GM18858 (cell line): ENCODE data around the gene DSTN.

ENCODE experiments used
- ATAC-seq: cut with Tn5 transposase; IDR thresholded peaks from one replicate; pipeline ENCODE4 v1.9.1; 2021; ENCODE audit not compliant: unreplicated experiment

The DSTN gene

DNA sequence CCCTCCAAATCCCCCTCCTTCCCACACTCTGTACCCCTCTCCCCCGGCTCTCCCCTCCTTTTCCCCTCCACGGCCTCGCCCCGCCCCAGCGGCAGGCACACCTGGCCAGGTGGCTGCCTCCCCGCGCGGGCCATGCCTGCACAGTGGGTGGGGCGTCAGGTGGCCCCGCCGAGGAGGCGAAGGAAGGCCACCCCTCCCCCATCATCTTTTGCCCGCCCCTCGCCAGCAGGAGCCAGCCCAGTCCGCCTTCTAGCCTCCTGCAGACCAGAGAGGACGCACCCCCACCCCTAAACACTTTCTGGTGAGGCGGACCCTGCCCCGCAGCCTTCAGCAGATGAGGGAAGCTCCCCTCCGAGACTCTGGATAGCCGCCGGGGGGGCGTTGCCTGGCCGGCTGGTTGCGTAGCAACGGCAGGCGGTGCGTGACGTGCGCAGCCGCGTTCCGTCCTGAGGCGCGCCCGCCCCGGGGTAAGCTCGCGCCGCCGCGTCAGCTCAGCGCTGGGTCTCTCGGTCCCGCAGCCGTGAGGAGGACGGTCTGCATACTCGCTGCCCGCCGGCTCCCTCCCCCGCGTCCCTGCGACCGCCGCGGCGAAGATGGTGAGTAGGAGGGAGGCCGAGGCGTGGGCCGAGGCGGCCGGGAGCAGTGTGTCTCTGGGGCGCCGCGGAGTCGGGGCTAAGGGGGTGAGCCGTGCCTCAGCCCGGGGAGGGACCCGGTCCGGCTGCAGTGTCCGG is at the start of gene DSTN:
DSTN (plus strand) TSS at position 460 of the 731 bp plus-strand sequence; CDS start at position 594, 134 bp downstream.
- peak; percentile 84 for ATAC-seq

DNA sequence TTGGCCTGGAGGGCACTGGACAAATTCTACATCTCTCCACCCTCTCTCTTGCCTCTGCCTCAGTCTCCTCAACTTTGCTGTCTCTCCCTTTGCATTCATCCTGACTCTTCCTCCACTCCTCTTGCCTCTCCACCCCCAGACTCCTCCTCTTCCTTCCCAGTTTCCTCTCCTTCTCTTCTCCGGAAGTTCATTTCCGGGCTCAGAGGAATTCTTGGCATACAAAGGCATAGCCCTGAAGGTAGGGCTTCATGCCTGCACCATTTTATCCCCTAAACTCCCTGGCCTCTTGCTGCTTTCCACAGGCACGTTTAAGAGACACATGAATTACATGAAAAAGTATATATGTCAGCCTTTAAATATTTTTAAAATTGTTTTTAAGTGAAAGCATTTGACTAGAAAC is 49.3 kb upstream of the DSTN start:
- ATAC-seq = no peak

GRCh38 chr20:17522528-17522927 is 47.3 kb upstream of the DSTN start:
- no peak for ATAC-seq

GRCh38 chr20:17523326-17523725 is 46.5 kb upstream of the DSTN start:
- ATAC-seq = no peak

DNA sequence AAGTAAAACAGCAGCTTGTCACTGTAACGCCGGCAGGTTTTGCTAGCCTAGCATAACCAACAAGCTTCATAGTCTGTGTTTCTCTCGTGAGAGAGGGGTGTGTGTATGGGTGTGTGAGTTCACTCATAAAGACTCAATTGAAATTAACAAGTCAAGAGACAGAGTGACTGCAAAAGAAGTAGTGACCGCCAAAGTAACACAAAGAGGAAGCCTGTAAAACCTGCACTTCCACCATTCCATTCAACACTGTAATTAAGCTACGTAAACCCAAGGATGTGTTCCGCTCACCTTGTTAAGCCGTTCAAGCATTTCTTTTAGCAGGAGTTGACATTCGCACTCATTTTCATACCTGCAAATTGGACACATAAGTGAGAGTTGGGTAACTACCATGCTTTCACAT is 45.3 kb upstream of the DSTN start:
- no peak for ATAC-seq

DNA sequence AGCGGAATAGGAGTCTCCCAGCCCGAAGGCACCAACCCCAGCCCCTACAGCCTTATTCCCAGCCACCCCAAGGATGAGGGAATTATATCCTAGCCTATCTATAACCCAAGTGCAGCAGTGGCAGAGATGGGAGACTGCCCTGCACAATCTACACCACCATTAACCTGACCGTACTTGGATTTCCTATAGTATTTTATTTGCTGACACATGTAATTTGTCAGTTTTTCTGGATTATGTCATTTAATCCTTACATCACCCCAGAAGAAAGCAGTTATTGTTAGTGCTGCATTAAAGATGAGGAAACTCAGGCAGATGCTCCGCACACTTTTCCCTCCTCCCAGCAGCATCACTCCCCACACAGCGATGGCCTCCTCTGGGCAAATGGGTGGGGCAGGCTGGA is 44.7 kb upstream of the DSTN start:
- no peak for ATAC-seq

DNA sequence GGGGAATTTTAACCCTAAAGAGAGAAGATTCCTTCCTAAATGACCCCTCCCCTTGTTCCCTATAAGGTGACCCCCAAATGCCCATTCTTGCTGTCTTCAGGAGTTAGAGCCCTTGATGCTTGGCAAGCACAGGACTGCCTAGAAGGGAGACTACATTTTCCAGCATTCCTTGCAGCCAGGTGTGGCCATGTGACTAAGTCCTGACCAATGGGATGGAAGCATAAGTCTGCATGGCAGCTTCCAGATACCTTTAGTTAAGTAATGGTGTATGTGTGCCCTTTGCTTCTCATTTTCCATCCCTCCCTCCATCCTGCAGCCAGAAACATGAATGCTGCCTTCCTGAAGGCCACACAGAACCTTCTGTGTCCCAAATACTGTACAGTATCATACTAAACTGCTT is 44.2 kb upstream of the DSTN start:
- ATAC-seq = no peak

DNA sequence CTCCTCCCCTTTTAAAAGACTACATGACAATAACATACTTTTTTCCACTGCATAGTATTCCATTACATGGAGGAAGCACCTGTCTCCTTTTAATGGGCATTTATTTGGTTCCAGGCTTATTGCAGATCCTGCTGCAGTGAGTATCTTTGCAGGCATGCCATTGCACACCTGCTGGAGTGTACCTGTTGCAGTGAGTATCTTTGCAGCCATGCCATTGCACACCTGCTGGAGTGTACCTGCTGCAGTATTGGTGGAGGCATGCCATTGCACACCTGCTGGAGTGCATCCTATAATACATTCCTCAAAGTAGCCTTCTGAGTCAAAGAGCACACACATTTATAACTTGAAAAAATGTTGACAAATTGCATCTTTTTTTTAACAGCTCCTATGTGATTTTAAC is 40.3 kb upstream of the DSTN start:
- ATAC-seq = no peak

DNA sequence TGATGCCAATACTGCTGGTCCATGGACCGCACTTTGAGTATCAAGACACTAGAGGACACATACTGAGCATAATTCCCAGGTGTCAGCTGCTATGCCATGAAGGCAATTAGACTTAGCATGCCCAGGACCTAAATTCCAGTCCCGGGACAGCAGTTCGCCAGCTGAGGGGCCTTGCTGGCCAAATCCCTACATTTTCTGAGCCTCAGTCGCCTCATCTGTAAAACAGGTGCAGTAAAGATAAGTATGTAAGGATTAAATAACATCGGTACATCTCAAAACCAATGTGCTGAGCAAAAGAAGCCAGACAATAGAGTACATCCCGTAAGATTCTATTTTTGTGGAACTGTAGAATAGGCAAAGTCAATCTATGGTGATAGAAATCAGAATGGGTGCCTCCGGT is 39.7 kb upstream of the DSTN start:
- ATAC-seq = no peak

DNA sequence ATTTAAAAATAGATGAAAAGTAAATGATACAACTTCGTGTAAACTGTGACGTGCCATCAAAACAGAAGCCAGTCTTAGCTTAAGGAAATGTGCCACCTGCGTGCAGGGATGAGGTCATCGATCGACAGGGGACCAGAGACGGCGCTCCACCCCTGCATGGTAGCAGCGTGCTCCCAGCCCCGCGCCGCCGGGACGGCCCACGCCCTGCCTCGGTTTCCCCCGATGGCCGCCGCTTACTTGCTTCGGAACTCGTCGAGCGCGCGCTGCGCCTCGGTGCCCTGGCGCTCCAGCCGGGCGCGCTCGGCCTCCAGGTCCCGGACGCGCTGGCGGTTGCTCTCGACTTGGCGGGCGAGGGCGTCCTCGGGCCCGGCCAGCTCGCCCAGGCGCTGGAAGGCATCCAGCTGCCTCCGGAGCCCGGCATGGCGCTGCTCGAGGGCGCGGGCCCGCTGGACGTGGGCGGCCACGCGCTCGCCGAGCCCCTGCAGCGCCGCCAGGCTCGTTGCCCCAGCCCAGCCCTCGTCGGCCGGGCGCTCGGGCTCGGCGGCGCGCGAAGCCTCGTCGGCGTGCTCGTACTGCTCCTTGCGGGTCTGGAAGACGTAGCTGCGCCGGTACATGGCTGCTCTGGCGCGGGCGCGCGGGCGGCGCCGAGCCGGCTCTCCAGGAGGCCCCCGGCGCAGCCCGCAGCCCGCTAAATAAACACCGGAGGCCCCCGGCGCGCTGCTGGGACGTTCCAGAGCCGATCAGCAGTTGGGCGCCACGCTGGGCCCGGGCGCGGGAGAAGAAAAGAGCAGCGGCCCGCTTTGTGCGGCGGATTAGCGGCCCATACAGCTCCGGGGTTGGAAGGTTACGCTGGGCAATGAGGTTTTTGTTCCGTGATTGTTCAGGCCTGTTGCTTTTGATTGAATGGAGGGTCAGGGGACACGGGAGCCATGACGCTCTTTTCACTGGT is 38.9 kb upstream of the DSTN start, which contains the start of gene BFSP1:
BFSP1 (minus strand) TSS at position 664 of the 949 bp plus-strand sequence; CDS start at position 614, 50 bp downstream.
- peak; percentile 49 for ATAC-seq

GRCh38 chr20:17531665-17532025 is 38.2 kb upstream of the DSTN start:
- no peak for ATAC-seq

GRCh38 chr20:17533396-17533795 is 36.5 kb upstream of the DSTN start:
- ATAC-seq = no peak

- no peak for ATAC-seq
Observed at GRCh38 chr20:17534077-17534476, 35.8 kb upstream of the DSTN start.

GRCh38 chr20:17536944-17537444 is 32.9 kb upstream of the DSTN start:
- no peak for ATAC-seq

- ATAC-seq = no peak
Observed at GRCh38 chr20:17537959-17538358, 31.9 kb upstream of the DSTN start.

GRCh38 chr20:17538517-17539170 is 31.2 kb upstream of the DSTN start:
- peak; percentile 89 for ATAC-seq

DNA sequence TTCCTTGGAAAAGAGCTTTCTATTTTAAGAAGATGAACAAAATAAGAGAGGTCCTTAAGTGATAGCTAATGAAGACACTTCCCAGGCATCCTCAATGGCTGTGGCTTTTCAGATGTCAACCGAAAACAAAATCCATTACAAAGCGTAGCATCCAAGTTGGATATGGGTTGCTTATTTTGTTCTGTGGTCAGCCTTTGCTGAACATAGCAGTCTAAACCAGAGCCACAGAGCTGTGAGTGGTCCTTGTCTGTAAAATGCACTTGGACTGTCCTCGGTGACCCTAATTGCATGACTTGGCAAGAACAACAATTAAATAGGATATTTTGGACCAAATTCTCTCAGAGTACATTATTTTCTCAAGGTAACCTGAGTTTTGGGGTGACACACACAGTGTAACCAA is 28.3 kb upstream of the DSTN start:
- no peak for ATAC-seq

DNA sequence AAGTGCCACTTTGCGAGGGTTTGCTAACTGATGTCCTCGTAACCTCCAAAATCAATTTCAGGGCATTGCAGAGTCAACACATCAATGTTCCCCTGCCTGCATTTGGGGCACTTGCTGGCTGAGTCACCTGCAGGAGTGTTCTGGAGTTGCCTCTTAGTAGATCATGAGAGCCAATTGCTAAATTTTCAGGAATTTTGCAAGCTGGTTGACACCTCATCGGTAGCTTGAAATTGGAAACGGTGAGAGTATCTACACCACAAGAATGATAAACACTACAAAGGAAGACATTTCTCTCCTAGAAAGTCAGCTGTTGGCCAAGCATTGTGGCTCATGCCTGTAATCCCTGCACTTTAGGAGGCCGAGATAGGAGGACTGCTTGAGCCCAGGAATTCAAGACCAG is 27.9 kb upstream of the DSTN start:
- no peak for ATAC-seq

- no peak for ATAC-seq
Observed at GRCh38 chr20:17542481-17542880, 27.4 kb upstream of the DSTN start.

DNA sequence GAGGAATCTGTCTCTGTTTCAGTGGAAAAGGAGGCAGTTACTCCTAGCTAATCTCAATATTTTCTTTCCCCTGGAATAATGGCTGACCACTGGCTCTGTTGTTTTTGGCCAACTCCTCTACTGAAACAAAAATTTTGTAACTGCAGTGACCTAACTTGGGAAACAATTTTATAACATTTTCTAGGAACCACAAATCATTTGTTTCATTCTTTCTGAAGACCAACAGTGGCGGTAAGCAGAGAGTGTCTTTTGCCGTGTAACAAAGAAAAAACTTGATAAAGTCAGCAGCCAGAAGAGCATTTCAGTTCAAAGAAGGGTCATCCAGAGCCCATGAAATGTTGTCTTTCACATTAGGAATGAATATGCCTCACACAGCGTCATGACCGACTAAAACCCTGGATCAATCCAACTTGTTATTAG is 26.9 kb upstream of the DSTN start:
- ATAC-seq = no peak

DNA sequence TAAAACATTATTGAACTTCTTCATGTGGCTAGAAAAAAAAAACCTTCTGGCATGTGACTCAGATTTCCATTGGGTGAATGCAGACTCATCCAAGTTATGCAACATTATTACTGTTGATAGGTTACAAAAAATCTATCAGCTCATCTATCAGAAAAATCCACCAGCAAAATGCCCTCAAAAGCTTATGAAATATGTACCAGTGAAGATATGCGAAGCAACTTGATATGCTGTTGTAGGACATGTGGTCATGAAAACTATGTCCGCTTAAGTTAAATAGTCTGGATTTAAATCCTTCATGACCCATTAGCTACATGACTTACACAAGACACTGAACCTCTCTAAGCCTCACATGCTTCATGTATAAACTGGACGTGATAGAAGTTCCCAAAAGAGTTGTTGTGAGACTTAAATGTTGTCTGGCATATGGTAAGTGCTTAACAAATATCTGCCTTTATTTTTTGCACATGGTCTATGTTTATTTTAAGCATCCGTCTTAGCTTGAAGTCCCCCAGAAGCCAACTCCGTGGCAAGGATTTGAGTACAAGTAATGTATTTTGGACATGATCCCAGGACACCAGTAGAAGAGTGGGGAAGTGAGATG is 26.2 kb upstream of the DSTN start:
- no peak for ATAC-seq
